BE2C (cell line): Measurements from ENCODE around the gene NFATC1.
A peak's percentile ranks its signal among the peaks of the same experiment; 100 is the strongest.

Experiments used
- DNase-seq: peaks from one replicate; pipeline ENCODE4 v3.0.0-alpha.2; 2020
- H3K27me3 ChIP-seq: fragments of 250-450 bp; sonication (Bioruptor Pico); 2 replicates; pipeline ENCODE4 v1.5.1; 2020; ENCODE audit warnings: mild to moderate bottlenecking
- H3K36me3 ChIP-seq: fragments of 250-450 bp; sonication (Bioruptor Pico); 2 replicates; pipeline ENCODE4 v1.5.1; 2020; ENCODE audit warnings: mild to moderate bottlenecking
- H3K4me1 ChIP-seq: fragments of 250-450 bp; sonication (Bioruptor Pico); 2 replicates; pipeline ENCODE4 v1.5.1; 2020
- H3K4me3 ChIP-seq: 2 replicates; pipeline ENCODE4 v1.5.1; 2011; ENCODE audit warnings: low read depth, low read length
- H3K9me3 ChIP-seq: fragments of 250-450 bp; sonication (Bioruptor Pico); 2 replicates; pipeline ENCODE4 v1.5.1; 2020
- TF ChIP-seq, protein P1 (sequence below): IDR thresholded peaks from 2 replicates; pipeline ENCODE4 v1.5.1; 2012; ENCODE audit warnings: mild to moderate bottlenecking, low read depth, low read length

The NFATC1 gene

GRCh38 chr18:79366177-79367094 is 29.3 kb upstream of the NFATC1 start:
- no peak for DNase-seq
- Histone ChIP-seq H3K4me3 (no peak overlapping the region), H3K4me1 (no peaks in the 10 kb centered on the region), H3K27me3 (no peaks in the 10 kb centered on the region), H3K36me3 (no peaks in the 10 kb centered on the region), H3K9me3 (no peaks in the 10 kb centered on the region)
- TF ChIP-seq, protein P1, sequence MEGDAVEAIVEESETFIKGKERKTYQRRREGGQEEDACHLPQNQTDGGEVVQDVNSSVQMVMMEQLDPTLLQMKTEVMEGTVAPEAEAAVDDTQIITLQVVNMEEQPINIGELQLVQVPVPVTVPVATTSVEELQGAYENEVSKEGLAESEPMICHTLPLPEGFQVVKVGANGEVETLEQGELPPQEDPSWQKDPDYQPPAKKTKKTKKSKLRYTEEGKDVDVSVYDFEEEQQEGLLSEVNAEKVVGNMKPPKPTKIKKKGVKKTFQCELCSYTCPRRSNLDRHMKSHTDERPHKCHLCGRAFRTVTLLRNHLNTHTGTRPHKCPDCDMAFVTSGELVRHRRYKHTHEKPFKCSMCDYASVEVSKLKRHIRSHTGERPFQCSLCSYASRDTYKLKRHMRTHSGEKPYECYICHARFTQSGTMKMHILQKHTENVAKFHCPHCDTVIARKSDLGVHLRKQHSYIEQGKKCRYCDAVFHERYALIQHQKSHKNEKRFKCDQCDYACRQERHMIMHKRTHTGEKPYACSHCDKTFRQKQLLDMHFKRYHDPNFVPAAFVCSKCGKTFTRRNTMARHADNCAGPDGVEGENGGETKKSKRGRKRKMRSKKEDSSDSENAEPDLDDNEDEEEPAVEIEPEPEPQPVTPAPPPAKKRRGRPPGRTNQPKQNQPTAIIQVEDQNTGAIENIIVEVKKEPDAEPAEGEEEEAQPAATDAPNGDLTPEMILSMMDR, result no peak

DNA sequence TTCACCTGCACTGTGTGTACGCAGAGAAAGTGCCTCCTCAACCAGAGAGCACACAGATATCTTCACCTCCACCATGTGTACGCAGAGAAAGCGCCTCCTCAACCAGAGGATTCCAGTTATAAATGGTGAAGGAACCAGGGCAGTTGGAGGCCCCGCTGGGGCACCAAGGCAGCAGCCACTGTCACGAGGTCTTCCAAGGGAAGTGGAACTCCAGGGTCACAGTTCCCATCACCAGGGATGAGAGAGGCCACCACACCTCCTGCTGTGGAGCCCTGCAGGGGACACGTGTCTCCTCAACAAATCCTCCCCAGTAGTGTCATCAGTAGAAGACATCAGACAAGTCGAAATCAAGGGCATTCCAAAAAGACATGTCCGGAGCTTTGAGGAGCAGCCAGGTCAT is 28.2 kb upstream of the NFATC1 start:
- no peak for DNase-seq
- H3K4me3 ChIP-seq, result no peak overlapping the region
- TF ChIP-seq, protein P1, result no peak
- no peaks in the 10 kb centered on the region for H3K9me3 ChIP-seq
- no peaks in the 10 kb centered on the region for H3K27me3 ChIP-seq
- H3K4me1 ChIP-seq, result no peaks in the 10 kb centered on the region
- H3K36me3 ChIP-seq, result no peaks in the 10 kb centered on the region

DNA sequence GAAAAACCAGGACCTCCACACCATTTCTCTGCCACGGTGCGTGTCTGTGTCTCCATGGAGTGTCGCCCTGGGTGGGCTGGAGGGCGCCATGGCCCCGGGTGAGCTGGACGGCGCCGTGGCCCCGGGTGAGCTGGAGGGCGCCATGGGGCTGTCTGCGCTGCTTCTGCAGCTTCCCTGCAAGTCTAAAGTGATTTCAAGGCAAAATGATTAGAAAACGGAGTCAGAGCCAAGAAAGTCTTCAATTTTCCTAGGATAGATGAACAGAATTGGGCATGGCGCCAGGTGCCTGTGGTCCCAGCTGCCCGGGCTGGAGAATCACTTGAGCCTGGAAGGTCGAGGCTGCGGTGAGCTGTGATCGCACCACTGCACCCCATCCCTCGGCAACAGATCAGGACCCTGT is 27.7 kb upstream of the NFATC1 start:
- Histone ChIP-seq H3K36me3 (no peaks in the 10 kb centered on the region), H3K9me3 (no peaks in the 10 kb centered on the region), H3K4me1 (no peaks in the 10 kb centered on the region), H3K4me3 (no peak overlapping the region), H3K27me3 (no peaks in the 10 kb centered on the region)
- TF ChIP-seq, protein P1, result no peak
- peak; percentile 29 for DNase-seq

GRCh38 chr18:79368681-79369080 is 27.0 kb upstream of the NFATC1 start:
- no peak overlapping the region for H3K4me3 ChIP-seq
- H3K9me3 ChIP-seq, result no peaks in the 10 kb centered on the region
- TF ChIP-seq, protein P1, result no peak
- DNase-seq, result no peak
- H3K27me3 ChIP-seq, result no peaks in the 10 kb centered on the region
- no peaks in the 10 kb centered on the region for H3K36me3 ChIP-seq
- no peaks in the 10 kb centered on the region for H3K4me1 ChIP-seq

DNA sequence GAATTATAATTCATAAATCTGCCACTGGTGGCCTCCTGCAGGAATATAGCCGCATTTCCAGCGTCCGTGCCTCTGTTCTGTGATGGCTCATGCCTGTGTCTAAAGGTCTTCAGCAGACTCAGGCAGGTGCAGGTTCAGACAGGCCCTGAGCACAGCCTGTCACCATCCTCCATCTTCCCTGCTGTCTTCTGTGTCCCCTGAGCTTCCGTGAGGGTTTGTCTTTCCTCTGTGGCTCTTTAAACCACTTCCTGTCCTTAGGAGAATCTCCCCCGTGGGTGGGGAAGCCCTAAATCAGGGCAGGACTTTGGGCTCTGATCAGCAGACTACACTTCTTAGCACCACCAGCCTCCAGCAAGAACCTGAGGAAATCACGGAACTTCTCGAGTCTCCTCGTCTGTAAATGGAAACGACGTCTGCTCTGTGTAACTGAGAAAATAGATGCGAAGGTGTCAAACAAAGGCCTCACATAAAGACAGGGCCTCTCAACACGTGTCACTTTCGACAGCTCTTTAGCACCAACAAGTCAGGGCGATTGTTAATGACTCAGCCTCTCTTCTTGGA is 24.1 kb upstream of the NFATC1 start:
- Histone ChIP-seq H3K9me3 (no peaks in the 10 kb centered on the region), H3K36me3 (no peaks in the 10 kb centered on the region), H3K4me1 (no peaks in the 10 kb centered on the region), H3K4me3 (no peak overlapping the region), H3K27me3 (no peaks in the 10 kb centered on the region)
- no peak for DNase-seq
- TF ChIP-seq, protein P1, result no peak

DNA sequence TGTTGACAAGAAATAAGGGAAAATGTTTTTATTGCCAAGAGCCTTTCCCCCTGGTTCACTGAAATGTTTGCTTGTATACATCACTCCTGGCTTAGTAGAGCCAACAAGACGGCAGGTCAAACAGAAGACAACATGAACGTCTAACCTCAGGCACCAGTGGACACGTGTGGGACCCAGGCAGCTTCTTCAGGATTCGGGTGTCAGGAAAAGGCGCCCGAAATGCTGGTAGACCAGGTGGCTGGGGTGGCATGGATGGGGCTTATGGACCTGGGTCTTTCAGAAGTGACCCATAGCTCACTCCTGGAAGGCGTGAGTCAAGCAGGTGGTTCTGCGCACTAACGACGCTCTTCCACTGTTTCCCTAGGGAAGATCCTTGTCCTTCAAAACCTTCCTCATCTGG is 23.3 kb upstream of the NFATC1 start:
- Histone ChIP-seq H3K4me1 (no peaks in the 10 kb centered on the region), H3K9me3 (no peaks in the 10 kb centered on the region), H3K4me3 (no peak overlapping the region), H3K27me3 (no peaks in the 10 kb centered on the region), H3K36me3 (no peaks in the 10 kb centered on the region)
- DNase-seq, result no peak
- TF ChIP-seq, protein P1, result no peak
